ENCODE data around the gene ABCB4. TPM values are rescaled to one million over a fixed set of nuclear protein-coding genes. Genes with fewer than 3 reads are reported as not detected.

ABCB4 gene
- total and polyA plus RNA-seq, 2 of the 8 experiments (the other 6 are each of a cell fraction or from before 2014, with no cell fraction given): 0.54 to 0.60 TPM

GRCh38 chr7:87359366-87359765, 116.1 kb downstream of the ABCB4 start:
- TF ChIP-seq GABPA (IDR thresholded peaks at IDR 0.05; ENCODE audit: borderline replicate concordance, insufficient read depth, low read length): no peak
- no peak for TF ChIP-seq SRF (IDR thresholded peaks at IDR 0.05; ENCODE audit: low read depth, low read length)
- no peak for TF ChIP-seq TAF7 (optimal IDR thresholded peaks at IDR 0.05; ENCODE audit: borderline replicate concordance, low read depth, low read length)
- TF ChIP-seq TCF12 (IDR thresholded peaks at IDR 0.05; ENCODE audit: low read depth, low read length): no peak
- no peak for TF ChIP-seq SP4 (IDR thresholded peaks at IDR 0.05; ENCODE audit: low read length)
- no peak for TF ChIP-seq CHD1 (IDR thresholded peaks at IDR 0.05; ENCODE audit: low read depth, low read length)
- no peak overlapping the region for H4K91ac ChIP-seq (replicated peaks; ENCODE audit: insufficient read length, low read length)
- H3K4me1 ChIP-seq (replicated peaks in 1 of 4; ENCODE audit: control insufficient read depth in 3 of 4, insufficient read depth in 4 of 4, low read length in 3 of 4): no peaks in the 10 kb centered on the region
- no peak overlapping the region for H2BK5ac ChIP-seq (ENCODE audit: low read depth, low read length)
- H3K23ac ChIP-seq (ENCODE audit: insufficient read length): no peak overlapping the region
- H4K20me1 ChIP-seq (replicated peaks in 1 of 2; ENCODE audit: control insufficient read depth in 1 of 2, insufficient read depth in 2 of 2, low read length in 2 of 2): no peaks in the 10 kb centered on the region
- H2BK120ac ChIP-seq (replicated peaks; ENCODE audit: low read depth, low read length): no peak overlapping the region
- no peak overlapping the region for H2BK12ac ChIP-seq (ENCODE audit: low read depth, low read length)
- H3K27me3 ChIP-seq (replicated peaks in 1 of 4; ENCODE audit: control insufficient read depth in 3 of 4, extremely low read depth in 1 of 4, insufficient read depth in 3 of 4, low read length in 3 of 4): no peaks in the 10 kb centered on the region
- no peak overlapping the region for H2BK15ac ChIP-seq (ENCODE audit: low read length)
- no peak overlapping the region for H3K56ac ChIP-seq (replicated peaks; ENCODE audit: insufficient read length, low read depth, low read length)
- H3K4me3 ChIP-seq (ENCODE audit: extremely low read depth in 1 of 4, insufficient read depth in 2 of 4, low read depth in 3 of 4, low read length in 4 of 4): no peak overlapping the region
- H3K4me2 ChIP-seq (ENCODE audit: insufficient read depth in 1 of 2, low read depth in 2 of 2, low read length in 2 of 2): no peak overlapping the region
- no peak overlapping the region for H4K5ac ChIP-seq (ENCODE audit: insufficient read length, low read depth, low read length)
- H4K8ac ChIP-seq (ENCODE audit: extremely low read depth, insufficient read depth, low read length): no peak overlapping the region
- peaks cover 0 to 22% (median 10%) of the 10 kb centered on the region in 4 experiments; a peak in 3 of 8 replicates for H3K36me3 ChIP-seq (ENCODE audit: control insufficient read depth in 2 of 4, insufficient read depth in 4 of 4, low read length in 3 of 4)
- no peak overlapping the region for H2BK20ac ChIP-seq (ENCODE audit: low read length)
- H3K9ac ChIP-seq (replicated peaks in 1 of 4; ENCODE audit: extremely low read depth in 1 of 4, low read depth in 3 of 4, low read length in 3 of 4): no peak overlapping the region
- H3K14ac ChIP-seq (ENCODE audit: insufficient read length): no peak overlapping the region
- peaks cover 21 to 23% of the 10 kb centered on the region in 2 experiments for H3K9me3 ChIP-seq (ENCODE audit: insufficient read depth in 2 of 2, low read depth in 1 of 2, low read length in 1 of 2)
- no peak overlapping the region for H3K27ac ChIP-seq (ENCODE audit: low read depth, low read length)
- H2AFZ ChIP-seq (ENCODE audit: low read length): no peak overlapping the region
- H2AK5ac ChIP-seq (ENCODE audit: low read depth, low read length): no peak overlapping the region
- H3K79me2 ChIP-seq (ENCODE audit: control insufficient read depth in 1 of 2, insufficient read depth in 2 of 2, low read length in 2 of 2): no peaks in the 10 kb centered on the region
- H3K79me1 ChIP-seq (ENCODE audit: low read depth, low read length): no peaks in the 10 kb centered on the region
- no peak overlapping the region for H3K18ac ChIP-seq (ENCODE audit: extremely low read depth, low read length)
- H3K23me2 ChIP-seq (ENCODE audit: low read depth, low read length): no peaks in the 10 kb centered on the region
- WGBS, 2 experiments (ENCODE audit: extremely low coverage in 1 of 2, insufficient coverage in 1 of 2, insufficient read length in 1 of 2, insufficient replicate concordance in 2 of 2, low coverage in 1 of 2, low lambda C conversion rate in 2 of 2, missing lambda C conversion rate in 1 of 2): 90% methylated on average over 2 of the region's 2 CpGs; no CpG with 5 or more reads in 1 of the 2 experiments
- H3K4ac ChIP-seq (replicated peaks; ENCODE audit: insufficient read length, low read depth, low read length): no peak overlapping the region
- no peak for DNase-seq (ENCODE audit: low read depth in 1 of 2, low spot score in 2 of 2)
- ChIA-PET CTCF (ENCODE audit: partially characterized antibody) (no interaction called here), POLR2A (ENCODE audit: partially characterized antibody) (no interaction called here)
- no peak for FAIRE-seq
